OCI-LY3 (cell line): ENCODE results near the gene CLEC10A.
A peak's percentile ranks its signal among the peaks of the same experiment; 100 is the strongest.
"Not testable (repeated sequence)": the region's sequence is repeated elsewhere in the genome, so short reads cannot be mapped to it uniquely, and the experiment has no call there.

Source experiments
- H2AFZ ChIP-seq: fragments of 200-600, 300-600 bp; shearing (Covaris generic); 2 replicates; pipeline ENCODE4 v1.6.0; 2014; ENCODE audit warnings: antibody characterized with exemption, low read depth, low read length
- H3K27ac ChIP-seq: fragments of 200-600, 300-600 bp; sonication (generic); 2 replicates; pipeline ENCODE4 v1.5.1; 2014; ENCODE audit warnings: mild to moderate bottlenecking, low read length, moderate library complexity, mixed read lengths
- H3K27me3 ChIP-seq: fragments of 200-600, 300-600 bp; sonication (generic); 2 replicates; pipeline ENCODE4 v1.6.1; 2014; ENCODE audit warnings: low read depth, low read length, mixed read lengths
- H3K36me3 ChIP-seq: fragments of 200-600, 300-600 bp; sonication (generic); replicated peaks from 2 replicates; pipeline ENCODE3; 2014; ENCODE audit warnings: low read depth, low read length, mixed read lengths
- H3K4me1 ChIP-seq: fragments of 300-600, 200-600 bp; sonication (generic); 2 replicates; pipeline ENCODE4 v1.6.1; 2014; ENCODE audit warnings: low read length, mixed read lengths
- H3K4me2 ChIP-seq: fragments of 200-600, 300-600 bp; sonication (generic); 2 replicates; pipeline ENCODE4 v1.6.1; 2014; ENCODE audit warnings: low read length, mixed read lengths
- H3K4me3 ChIP-seq: fragments of 300-600, 200-600 bp; sonication (generic); 2 replicates; pipeline ENCODE4 v1.5.1; 2014; ENCODE audit warnings: antibody characterized with exemption, mild to moderate bottlenecking, low read length, moderate library complexity
- H3K79me2 ChIP-seq: fragments of 300-600, 200-600 bp; shearing (Covaris generic); 2 replicates; pipeline ENCODE4 v1.6.1; 2014; ENCODE audit warnings: mild to moderate bottlenecking, low read length, mixed read lengths
- H3K9ac ChIP-seq: fragments of 300-600, 200-600 bp; shearing (Covaris generic); 2 replicates; pipeline ENCODE4 v1.6.0; 2014; ENCODE audit warnings: mild to moderate bottlenecking, low read length, moderate library complexity
- H3K9me3 ChIP-seq: fragments of 200-600, 300-600 bp; shearing (Covaris generic); 2 replicates; pipeline ENCODE4 v1.6.1; 2014; ENCODE audit warnings: low read length, mixed read lengths; ENCODE audit not compliant: insufficient read depth
- H4K20me1 ChIP-seq: fragments of 200-600, 300-600 bp; sonication (generic); 2 replicates; pipeline ENCODE4 v1.6.1; 2016; ENCODE audit warnings: low read length, mixed read lengths; ENCODE audit not compliant: insufficient read depth
- CTCF ChIP-seq: fragments of 200-600, 300-600 bp; sonication (generic); IDR thresholded peaks from 2 replicates; pipeline ENCODE4 v1.5.1; 2014; ENCODE audit warnings: antibody characterized with exemption, low read length, low read depth
- EZH2phosphoT487 ChIP-seq: fragments of 200-600 bp; shearing (Covaris generic); IDR thresholded peaks from 2 replicates; pipeline ENCODE4 v1.6.1; 2018; ENCODE audit warnings: antibody characterized with exemption, mixed run types, low read depth

Gene CLEC10A

DNA sequence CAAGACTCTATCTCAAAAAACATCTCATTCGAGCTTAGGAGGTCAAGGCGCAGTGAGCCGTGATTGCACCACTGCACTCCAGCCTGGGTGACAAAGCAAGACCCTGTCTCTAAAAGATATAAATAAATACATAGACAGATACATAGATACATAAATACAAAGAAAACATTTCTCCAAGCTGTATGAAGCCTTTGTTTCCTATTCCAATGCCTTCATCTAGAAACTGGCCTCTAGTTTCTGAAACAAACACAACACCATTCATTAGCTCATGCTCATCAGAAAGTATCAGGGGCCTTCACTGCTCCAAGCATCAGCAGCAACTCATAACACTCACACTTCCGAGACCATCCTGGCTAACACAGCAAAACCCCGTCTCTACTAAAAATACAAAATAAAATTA is 44.9 kb upstream of the CLEC10A start:
- Histone ChIP-seq H3K4me2 (no peak overlapping the region), H3K79me2 (no peaks in the 10 kb centered on the region), H2AFZ (no peak overlapping the region), H3K9ac (no peak overlapping the region), H4K20me1 (no peaks in the 10 kb centered on the region), H3K9me3 (no peaks in the 10 kb centered on the region), H3K36me3 (no peaks in the 10 kb centered on the region), H3K27me3 (0 out of 2 replicates have a peak, but pooled peaks cover 4% of the 10 kb centered on the region), H3K27ac (no peak overlapping the region), H3K4me1 (peaks cover 24% of the 10 kb centered on the region), H3K4me3 (no peak overlapping the region)
- TF ChIP-seq CTCF = no peak
- no peak for TF ChIP-seq EZH2phosphoT487

DNA sequence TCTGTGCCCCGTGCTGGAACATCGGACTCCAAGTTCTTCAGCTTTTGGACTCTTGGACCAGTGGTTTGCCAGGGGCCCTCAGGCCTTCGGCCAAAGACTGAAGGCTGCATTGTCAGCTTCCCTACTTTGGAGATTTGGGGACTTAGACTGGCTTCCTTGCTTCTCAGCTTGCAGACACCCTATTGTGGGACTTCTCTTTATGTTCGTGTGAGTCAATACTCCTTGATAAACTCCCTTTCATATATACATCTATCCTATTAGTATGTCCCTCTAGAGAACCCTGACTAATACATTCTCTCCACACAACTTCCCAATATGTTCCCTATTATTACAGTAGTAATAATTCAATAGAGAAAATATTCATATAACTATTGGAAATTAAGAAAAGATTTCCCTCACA is 43.8 kb upstream of the CLEC10A start:
- H3K9ac ChIP-seq = no peak overlapping the region
- H3K79me2 ChIP-seq = no peaks in the 10 kb centered on the region
- no peak overlapping the region for H3K4me3 ChIP-seq
- H2AFZ ChIP-seq = no peak overlapping the region
- H4K20me1 ChIP-seq = no peaks in the 10 kb centered on the region
- no peaks in the 10 kb centered on the region for H3K9me3 ChIP-seq
- no peak overlapping the region for H3K4me2 ChIP-seq
- H3K27ac ChIP-seq = no peak overlapping the region
- peaks cover 21% of the 10 kb centered on the region for H3K4me1 ChIP-seq
- no peaks in the 10 kb centered on the region for H3K36me3 ChIP-seq
- 0 out of 2 replicates have a peak, but pooled peaks cover 4% of the 10 kb centered on the region for H3K27me3 ChIP-seq
- TF ChIP-seq EZH2phosphoT487 = no peak
- TF ChIP-seq CTCF = no peak

DNA sequence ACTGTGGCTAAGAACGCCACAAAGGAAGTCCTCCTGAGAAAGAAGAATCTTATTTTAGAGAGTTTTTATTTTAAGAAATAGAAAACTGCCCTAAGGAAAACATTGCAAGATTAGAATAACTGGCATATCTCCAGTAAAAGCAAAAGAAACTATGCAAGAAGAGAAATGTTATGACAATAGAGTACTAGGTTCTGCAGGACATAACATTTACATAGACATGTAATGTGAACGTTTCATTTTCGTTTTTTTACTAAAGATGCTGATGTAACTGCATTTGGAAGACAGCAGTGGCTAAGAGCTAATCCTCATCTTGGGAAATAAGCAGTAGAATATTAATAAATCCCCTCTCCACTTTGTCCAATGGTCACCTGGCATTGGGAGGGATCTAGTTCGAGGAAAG is 42.3 kb upstream of the CLEC10A start:
- H3K4me2 ChIP-seq = no peak overlapping the region
- H3K36me3 ChIP-seq = no peaks in the 10 kb centered on the region

GRCh38 chr17:7120635-7121034 is 40.6 kb upstream of the CLEC10A start:
- Histone ChIP-seq H3K4me3 (peak overlapping the region; percentile 73), H2AFZ (0 out of 2 replicates have a peak overlapping the region, but pooled peaks have one; percentile 40), H3K9ac (peak overlapping the region; percentile 52), H3K4me2 (peak overlapping the region; percentile 81), H3K27ac (peak overlapping the region; percentile 48; the same call in 1 of the 2 replicates), H3K4me1 (peaks cover 21% of the 10 kb centered on the region)
- not testable (repeated sequence) for H3K9me3 ChIP-seq, H4K20me1 ChIP-seq, H3K79me2 ChIP-seq, H3K36me3 ChIP-seq, H3K27me3 ChIP-seq

More for the DNA sequence above, 42.3 kb upstream of the CLEC10A start:
- H3K4me3 ChIP-seq = no peak overlapping the region
- H3K9ac ChIP-seq = no peak overlapping the region
- H3K27me3 ChIP-seq = 0 out of 2 replicates have a peak, but pooled peaks cover 4% of the 10 kb centered on the region
- H3K9me3 ChIP-seq = no peaks in the 10 kb centered on the region
- TF ChIP-seq CTCF (no peak), EZH2phosphoT487 (no peak)
- no peaks in the 10 kb centered on the region for H4K20me1 ChIP-seq
- H3K27ac ChIP-seq = no peak overlapping the region
- no peak overlapping the region for H2AFZ ChIP-seq
- H3K79me2 ChIP-seq = no peaks in the 10 kb centered on the region
- H3K4me1 ChIP-seq = peaks cover 21% of the 10 kb centered on the region
